Measurements from ENCODE around the gene PGM5. TPM values are rescaled to one million over a fixed set of nuclear protein-coding genes. Genes with fewer than 3 reads are reported as not detected.

The PGM5 gene
- total RNA-seq, 1 experiment from 2014 or later = not detected

DNA sequence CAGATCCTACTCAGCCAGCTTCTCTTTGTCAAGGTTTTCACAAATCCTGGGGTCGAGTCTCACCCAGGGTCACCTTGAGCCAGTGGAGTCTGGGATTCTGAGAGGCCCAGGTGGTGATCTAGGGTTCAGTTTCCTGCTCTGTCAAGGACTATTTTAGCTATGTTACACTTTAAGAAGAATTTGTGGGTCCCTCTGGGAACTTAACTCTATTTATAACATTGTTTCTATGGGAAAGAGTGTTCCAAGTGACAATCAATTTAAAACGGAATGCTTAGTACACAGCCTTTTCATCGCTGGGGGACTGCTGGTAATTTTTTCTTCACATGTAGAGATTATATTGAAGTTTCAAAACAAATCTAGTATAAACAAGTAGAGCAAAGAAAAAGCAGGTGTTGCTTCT is 211.2 kb downstream of the PGM5 start:
- H3K9ac ChIP-seq (ENCODE audit: extremely low read depth, insufficient read length, low read length) = no peak overlapping the region
- no peak overlapping the region for H3K56ac ChIP-seq (ENCODE audit: insufficient read length, low read depth, low read length)
- H3K4me3 Mint-ChIP-seq = no peak overlapping the region
- H3K23ac ChIP-seq (ENCODE audit: insufficient read length, low read depth, low read length) = no peak overlapping the region
- no peak overlapping the region for H4K8ac ChIP-seq (replicated peaks; ENCODE audit: insufficient read length, low read depth, low read length)
- no peak overlapping the region for H3K27ac Mint-ChIP-seq
- peaks cover 99% of the 10 kb centered on the region for H3K27me3 Mint-ChIP-seq (ENCODE audit: low read depth)
- peaks cover 0 to 2% of the 10 kb centered on the region in 2 experiments; a peak in 1 of 5 replicates for H3K9me3 Mint-ChIP-seq
- WGBS (ENCODE audit: extremely low coverage, insufficient read length, low lambda C conversion rate) = no CpG with 5 or more reads among the region's 3 CpGs
- H2BK15ac ChIP-seq (ENCODE audit: low read depth, low read length) = no peak overlapping the region
- H3K14ac ChIP-seq (ENCODE audit: insufficient read depth, low read length) = no peak overlapping the region
- no peak overlapping the region for H3T11ph ChIP-seq (ENCODE audit: low read length)
- H3K9me3 ChIP-seq (ENCODE audit: control insufficient read depth, low read depth, low read length) = no peaks in the 10 kb centered on the region
- H2BK12ac ChIP-seq (ENCODE audit: insufficient read length, low read depth, low read length) = no peak overlapping the region
- H4K5ac ChIP-seq (ENCODE audit: insufficient read length, low read depth, low read length) = no peak overlapping the region
- H3K4me2 ChIP-seq (ENCODE audit: insufficient read depth, insufficient read length, low read length) = no peak overlapping the region
- no peak overlapping the region for H3K4ac ChIP-seq (ENCODE audit: low read depth, low read length)
- H2BK20ac ChIP-seq (ENCODE audit: low read depth, low read length, poor library complexity, severe bottlenecking) = no peak overlapping the region
- no peak overlapping the region for H2AK5ac ChIP-seq (ENCODE audit: insufficient read length, low read length)
- H2AFZ ChIP-seq (ENCODE audit: low read length) = no peak overlapping the region
- H3K18ac ChIP-seq (ENCODE audit: insufficient read length, low read depth, low read length) = no peak overlapping the region
- no peak overlapping the region for H4K91ac ChIP-seq (ENCODE audit: insufficient read length, low read depth, low read length)
- H3K27ac ChIP-seq (ENCODE audit: insufficient read length, low read depth, low read length) = no peak overlapping the region
- H3K79me2 ChIP-seq (ENCODE audit: insufficient read depth, low read length) = no peaks in the 10 kb centered on the region
- H3K27me3 ChIP-seq (ENCODE audit: insufficient read depth, low read length) = no peaks in the 10 kb centered on the region
- DNase-seq = no peak
- H3K23me2 ChIP-seq (ENCODE audit: insufficient read length, low read depth, low read length, poor library complexity, severe bottlenecking) = no peaks in the 10 kb centered on the region
- H4K20me1 ChIP-seq (ENCODE audit: control insufficient read depth, insufficient read depth, insufficient read length) = no peaks in the 10 kb centered on the region
- H2BK5ac ChIP-seq (ENCODE audit: insufficient read length, low read length) = no peak overlapping the region
- H2BK120ac ChIP-seq (ENCODE audit: low read depth, low read length, poor library complexity, severe bottlenecking) = no peak overlapping the region
- H3K36me3 Mint-ChIP-seq (ENCODE audit: insufficient read depth in 1 of 3, low read depth in 3 of 3) = no peaks in the 10 kb centered on the region
- no peaks in the 10 kb centered on the region for H3K79me1 ChIP-seq (ENCODE audit: insufficient read depth, low read depth, low read length, poor library complexity, severe bottlenecking)
- H3K4me1 ChIP-seq (ENCODE audit: insufficient read depth, low read length) = peaks cover 3% of the 10 kb centered on the region; the same call in 1 of the 2 replicates
- H3K4me1 Mint-ChIP-seq = peaks cover 12 to 15% of the 10 kb centered on the region in 2 experiments
- TF ChIP-seq, protein P1, sequence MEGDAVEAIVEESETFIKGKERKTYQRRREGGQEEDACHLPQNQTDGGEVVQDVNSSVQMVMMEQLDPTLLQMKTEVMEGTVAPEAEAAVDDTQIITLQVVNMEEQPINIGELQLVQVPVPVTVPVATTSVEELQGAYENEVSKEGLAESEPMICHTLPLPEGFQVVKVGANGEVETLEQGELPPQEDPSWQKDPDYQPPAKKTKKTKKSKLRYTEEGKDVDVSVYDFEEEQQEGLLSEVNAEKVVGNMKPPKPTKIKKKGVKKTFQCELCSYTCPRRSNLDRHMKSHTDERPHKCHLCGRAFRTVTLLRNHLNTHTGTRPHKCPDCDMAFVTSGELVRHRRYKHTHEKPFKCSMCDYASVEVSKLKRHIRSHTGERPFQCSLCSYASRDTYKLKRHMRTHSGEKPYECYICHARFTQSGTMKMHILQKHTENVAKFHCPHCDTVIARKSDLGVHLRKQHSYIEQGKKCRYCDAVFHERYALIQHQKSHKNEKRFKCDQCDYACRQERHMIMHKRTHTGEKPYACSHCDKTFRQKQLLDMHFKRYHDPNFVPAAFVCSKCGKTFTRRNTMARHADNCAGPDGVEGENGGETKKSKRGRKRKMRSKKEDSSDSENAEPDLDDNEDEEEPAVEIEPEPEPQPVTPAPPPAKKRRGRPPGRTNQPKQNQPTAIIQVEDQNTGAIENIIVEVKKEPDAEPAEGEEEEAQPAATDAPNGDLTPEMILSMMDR (conservative IDR thresholded peaks at IDR 0.05) = no peak
